Endothelial cell of umbilical vein (primary cell): ENCODE measurements around the gene SYNE1. TPM values are rescaled to one million over a fixed set of nuclear protein-coding genes. Genes with fewer than 3 reads are reported as not detected.

Experiments
- BruUV-seq: library from RNA; stranded (reverse); fragments of 400-500 nt; replicated peaks from 2 replicates; lab custom pipeline; 2021; lab: Mats Ljungman, UMichigan
- CTCF ChIA-PET: fragments of 300-600, 350-600 bp; sonication (Branson Sonifier 250); formaldehyde crosslinking; loops from one replicate; lab custom pipeline; 2021; ENCODE audit warnings: antibody characterized with exemption, inconsistent platforms; lab: Charles Lee
- POLR2A ChIA-PET: fragments of 300-600, 350-600 bp; sonication (Branson Sonifier 250); formaldehyde crosslinking; loops from one replicate; lab custom pipeline; 2021; ENCODE audit warnings: antibody characterized with exemption, inconsistent platforms; lab: Charles Lee
- DNase-seq: peaks from one replicate; pipeline ENCODE4 v3.0.0-alpha.2; 2011; ENCODE audit warnings: low read depth, low spot score
- FAIRE-seq: peaks from 2 replicates; lab custom pipeline; 2011; peaks lifted over from hg19 to GRCh38; lab: Jason Lieb, UNC
- H2AFZ ChIP-seq: 2 replicates; pipeline ENCODE4 v1.6.0; 2012; ENCODE audit warnings: low read depth, low read length, control low read depth, inconsistent platforms
- H3K27ac ChIP-seq: 2 replicates; pipeline ENCODE4 v1.5.1; 2011; ENCODE audit warnings: low read depth, mild to moderate bottlenecking, control low read depth, low read length, moderate library complexity; ENCODE audit not compliant: insufficient read depth
- H3K27me3 ChIP-seq, 2 experiments: 2 replicates each; pipeline versions ENCODE4 v1.6.0 to v1.6.1; 2011; ENCODE audit warnings: low read length in 2 of 2, mixed read lengths in 1 of 2; ENCODE audit not compliant: control insufficient read depth in 2 of 2, insufficient read depth in 2 of 2
- H3K36me3 ChIP-seq, 2 experiments: 2 replicates in 1 of 2; 3 replicates in 1 of 2; pipeline ENCODE4 v1.5.1; 2011; ENCODE audit warnings: low read length in 2 of 2, mild to moderate bottlenecking in 1 of 2, moderate library complexity in 1 of 2; ENCODE audit not compliant: control insufficient read depth in 2 of 2, insufficient read depth in 2 of 2; ENCODE audit errors: extremely low read depth in 1 of 2
- H3K4me1 ChIP-seq: 3 replicates; pipeline ENCODE4 v1.5.1; 2011; ENCODE audit warnings: mild to moderate bottlenecking, low read length; ENCODE audit not compliant: control insufficient read depth, insufficient read depth; ENCODE audit errors: extremely low read depth
- H3K4me2 ChIP-seq: 2 replicates; pipeline ENCODE4 v1.6.1; 2011; ENCODE audit warnings: low read length, control low read depth, mixed read lengths; ENCODE audit not compliant: insufficient read depth
- H3K4me3 ChIP-seq, 3 experiments: fragments of 200-600 bp in 1 of 3; sonication (generic), shearing (Covaris generic) in 1 of 3; replicated peaks in 1 of 3; 2 replicates each; pipeline ENCODE4 v1.5.1; 2011 to 2016; ENCODE audit warnings: control low read depth in 3 of 3, low read length in 3 of 3, mild to moderate bottlenecking in 2 of 3, inconsistent platforms in 1 of 3, low read depth in 1 of 3, moderate library complexity in 1 of 3; ENCODE audit not compliant: insufficient read depth in 1 of 3
- H3K79me2 ChIP-seq: 2 replicates; pipeline ENCODE4 v1.6.0; 2012; ENCODE audit warnings: low read length, inconsistent platforms; ENCODE audit not compliant: control insufficient read depth, insufficient read depth
- H3K9ac ChIP-seq: replicated peaks from 2 replicates; pipeline ENCODE3; 2011; ENCODE audit warnings: low read length, control low read depth; ENCODE audit not compliant: insufficient read depth; ENCODE audit errors: extremely low read depth
- H3K9me1 ChIP-seq: replicated peaks from 3 replicates; pipeline ENCODE4 v1.6.0; 2011; ENCODE audit warnings: mild to moderate bottlenecking, low read length; ENCODE audit not compliant: control insufficient read depth, insufficient read depth; ENCODE audit errors: extremely low read depth
- H3K9me3 ChIP-seq: replicated peaks from 2 replicates; pipeline ENCODE4 v1.5.1; 2012; ENCODE audit warnings: low read length, inconsistent platforms; ENCODE audit not compliant: control insufficient read depth, insufficient read depth
- H4K20me1 ChIP-seq: replicated peaks from 2 replicates; pipeline ENCODE3; 2011; ENCODE audit warnings: mild to moderate bottlenecking, low read length; ENCODE audit not compliant: control insufficient read depth, insufficient read depth; ENCODE audit errors: extremely low read depth
- CTCF ChIP-seq, 2 donors: IDR thresholded peaks; 1 replicate in 1 of 2; 2 replicates in 1 of 2; pipeline ENCODE4 v1.5.1; 2011; ENCODE audit warnings: low read length in 2 of 2, mild to moderate bottlenecking in 2 of 2, moderate library complexity in 2 of 2, control low read depth in 1 of 2, inconsistent platforms in 1 of 2, low read depth in 1 of 2; ENCODE audit not compliant: insufficient read depth in 1 of 2; ENCODE audit errors: extremely low read depth in 1 of 2
- EZH2 ChIP-seq: IDR thresholded peaks from 2 replicates; pipeline ENCODE4 v1.6.1; 2012; ENCODE audit warnings: borderline replicate concordance, low read depth, mild to moderate bottlenecking, moderate library complexity, low read length, inconsistent platforms; ENCODE audit not compliant: severe bottlenecking
- FOS ChIP-seq: IDR thresholded peaks from 2 replicates; pipeline ENCODE4 v1.6.1; 2011; ENCODE audit warnings: mild to moderate bottlenecking, low read length, moderate library complexity, borderline replicate concordance; ENCODE audit not compliant: insufficient read depth
- GATA2 ChIP-seq: IDR thresholded peaks from 2 replicates; pipeline ENCODE4 v1.7.0; 2011; ENCODE audit warnings: low read depth, mild to moderate bottlenecking, moderate library complexity, mixed read lengths, low read length; ENCODE audit not compliant: insufficient read length, insufficient read depth
- JUN ChIP-seq: IDR thresholded peaks from 2 replicates; pipeline ENCODE4 v1.6.1; 2011; ENCODE audit warnings: borderline replicate concordance, low read depth; ENCODE audit not compliant: insufficient read length, insufficient read depth
- MAX ChIP-seq: IDR thresholded peaks from 2 replicates; pipeline ENCODE4 v1.6.1; 2011; ENCODE audit not compliant: insufficient read depth, insufficient read length
- MYC ChIP-seq: IDR thresholded peaks from one replicate; pipeline ENCODE4 v1.6.1; 2011; ENCODE audit warnings: mild to moderate bottlenecking, low read depth, low read length
- POLR2A ChIP-seq: IDR thresholded peaks from 2 replicates; pipeline ENCODE4 v1.6.1; 2012; ENCODE audit warnings: low read depth, mild to moderate bottlenecking, control low read depth, low read length
- POLR2AphosphoS5 ChIP-seq: IDR thresholded peaks from 2 replicates; pipeline ENCODE4 v1.6.1; 2012; ENCODE audit warnings: low read depth, mild to moderate bottlenecking, control low read depth, low read length, moderate library complexity; ENCODE audit not compliant: insufficient read depth
- dilution Hi-C: fragments of 300-500 bp; cut with MboI; formaldehyde crosslinking; loops from one replicate; pipeline ENCODE4 v1.15.0; 2019; ENCODE audit warnings: low sequenced_read_pairs; ENCODE audit not compliant: extremely low pct_ligation_motif_present
- intact Hi-C: fragments of 100-400 bp; cut with micrococcal nuclease; formaldehyde crosslinking; loops from one replicate; pipeline ENCODE4 v1.10.0; 2022
- polyA plus RNA-seq, 4 experiments: library from polyadenylated mRNA; depleted of rRNA in 3 of 4; stranded (reverse) in 3 of 4; unstranded in 1 of 4; fragments of >200 nt; gene quantifications; 2 replicates each; pipeline versions ENCODE4 v1.2.1 to v1.2.3, GENCODE V29; 2011 to 2012; ENCODE audit warnings: missing spikeins in 1 of 4
- total RNA-seq: library from RNA; stranded (reverse); gene quantifications from 2 replicates; pipeline ENCODE4 v1.2.3, GENCODE V29; 2021

SYNE1 gene
- total and polyA plus RNA-seq, 2 donors (not counting 3 experiments of a cell fraction or from before 2014, with no cell fraction given) = 26.5 to 52.3 TPM

DNA sequence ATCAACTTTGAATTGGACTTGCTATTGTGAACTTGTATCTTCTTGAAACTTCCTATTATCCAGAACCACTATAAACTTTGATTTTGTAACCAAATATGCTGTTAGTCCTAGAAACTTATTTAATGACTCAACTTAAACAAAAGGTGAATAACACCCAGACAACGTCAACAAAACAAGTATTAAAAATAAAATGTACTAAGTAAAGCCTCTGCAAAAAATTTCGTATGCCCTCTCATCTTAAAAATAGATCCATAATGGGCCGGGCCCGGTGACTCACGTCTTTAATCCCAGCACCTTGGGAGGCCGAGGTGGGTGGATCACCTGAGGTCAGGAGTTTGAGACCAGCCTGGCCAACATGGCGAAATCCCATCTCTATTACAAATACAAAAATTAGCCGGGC, 428.0 kb downstream of the SYNE1 start:
- ChIA-PET CTCF (interaction anchor here (0.9 to 1.6 kb wide), 2 partner anchors 11 to 19 kb away, joined by 3 read pairs; no protein-coding TSS in a partner anchor), POLR2A (no interaction called here)
- no peak overlapping the region for H3K27ac ChIP-seq
- H4K20me1 ChIP-seq = no peaks in the 10 kb centered on the region
- no peaks in the 10 kb centered on the region for H3K27me3 ChIP-seq
- H3K9ac ChIP-seq = no peak overlapping the region
- no peak for TF ChIP-seq POLR2A
- TF ChIP-seq EZH2 = no peak
- TF ChIP-seq MAX = no peak
- no peak for TF ChIP-seq POLR2AphosphoS5
- TF ChIP-seq MYC = no peak
- TF ChIP-seq JUN = no peak
- no peak for TF ChIP-seq FOS
- no peak for TF ChIP-seq CTCF (IDR thresholded peaks at IDR 0.05; ENCODE audit: extremely low read depth in 1 of 2, insufficient read depth in 1 of 2, low read depth in 1 of 2, low read length in 2 of 2)
- no peak for TF ChIP-seq GATA2
- dilution Hi-C loops = no loop called here
- H3K4me3 ChIP-seq = no peak overlapping the region
- H3K9me3 ChIP-seq = no peaks in the 10 kb centered on the region
- H3K4me1 ChIP-seq = no peaks in the 10 kb centered on the region
- H3K36me3 ChIP-seq = peaks cover 0 to 11% of the 10 kb centered on the region in 2 experiments
- DNase-seq = no peak
- FAIRE-seq = no peak
- no peaks in the 10 kb centered on the region for H3K79me2 ChIP-seq
- intact Hi-C loops = loop anchor here (10.0 kb wide), 1 partner anchor 126 kb away; no protein-coding TSS in a partner anchor
- no TSS peak for BruUV-seq
- H3K4me2 ChIP-seq = no peak overlapping the region
- H2AFZ ChIP-seq = no peak overlapping the region
- H3K9me1 ChIP-seq = no peaks in the 10 kb centered on the region
